ENCODE results near the gene RFX1. TPM values are rescaled to one million over a fixed set of nuclear protein-coding genes. Genes with fewer than 3 reads are reported as not detected.

Gene RFX1
- total RNA-seq, 6 experiments from 2014 or later = 2.5 to 9.3 (median 5.7) TPM

- ATAC-seq (no peak), DNase-seq (no peak)
- Histone ChIP-seq H3K4me3 (no peak overlapping the region), H3K36me3 (peaks cover 0 to 43% (median 22%) of the 10 kb centered on the region in 4 donors), H3K9me3 (no peaks in the 10 kb centered on the region), H3K4me1 (peaks cover 0 to 11% (median 0%) of the 10 kb centered on the region in 4 donors), H3K27ac (no peak overlapping the region), H3K27me3 (no peaks in the 10 kb centered on the region)
- intact Hi-C loops (cut with DNase I) = no loop called here
- TF ChIP-seq CTCF (IDR thresholded peaks at IDR 0.05) = no peak
- no peak for TF ChIP-seq POLR2A (IDR thresholded peaks at IDR 0.05)
- no CpG with 5 or more reads among the region's 11 CpGs for WGBS (ENCODE audit: insufficient coverage, low coverage, low lambda C conversion rate, missing lambda C conversion rate)
These were observed 85.6 kb downstream of the RFX1 start for GRCh38 chr19:13920524-13920923.

GRCh38 chr19:13918726-13919411, 87.3 kb downstream of the RFX1 start:
- no peak for TF ChIP-seq POLR2A (IDR thresholded peaks at IDR 0.05)
- no peak for TF ChIP-seq CTCF (IDR thresholded peaks at IDR 0.05)
- H3K36me3 ChIP-seq = peaks cover 0 to 37% (median 21%) of the 10 kb centered on the region in 4 donors
- DNase-seq (no peak), ATAC-seq (peak in 1 of 4 donors; percentile 4)
- H3K9me3 ChIP-seq = no peaks in the 10 kb centered on the region
- H3K27ac ChIP-seq = no peak overlapping the region
- peaks cover 0 to 24% (median 0%) of the 10 kb centered on the region in 4 donors for H3K4me1 ChIP-seq
- WGBS (ENCODE audit: insufficient coverage, low coverage, low lambda C conversion rate, missing lambda C conversion rate) = 99% methylated on average over 14 of the region's 34 CpGs
- intact Hi-C loops (cut with DNase I) = no loop called here
- H3K27me3 ChIP-seq = no peaks in the 10 kb centered on the region
- no peak overlapping the region for H3K4me3 ChIP-seq

GRCh38 chr19:13917888-13918406, 88.2 kb downstream of the RFX1 start:
- DNase-seq (peak; percentile 88 to 94 (median 91)), ATAC-seq (peak; percentile 87 to 97 (median 93))
- TF ChIP-seq CTCF (IDR thresholded peaks at IDR 0.05) (no peak), POLR2A (IDR thresholded peaks at IDR 0.05) (no peak)
- 47% methylated on average over 3 of the region's 14 CpGs for WGBS (ENCODE audit: insufficient coverage, low coverage, low lambda C conversion rate, missing lambda C conversion rate)
- peak overlapping the region in 2 of 3 donors; percentile 24 to 52 for H3K27ac ChIP-seq
- intact Hi-C loops (cut with DNase I) = no loop called here
- H3K9me3 ChIP-seq = no peaks in the 10 kb centered on the region
- no peaks in the 10 kb centered on the region for H3K27me3 ChIP-seq
- H3K36me3 ChIP-seq = peaks cover 0 to 34% (median 16%) of the 10 kb centered on the region in 4 donors
- H3K4me1 ChIP-seq = peaks cover 0 to 24% (median 0%) of the 10 kb centered on the region in 4 donors
- no peak overlapping the region for H3K4me3 ChIP-seq

- Histone ChIP-seq H3K4me1 (peaks cover 0 to 36% (median 0%) of the 10 kb centered on the region in 4 donors), H3K27ac (peak overlapping the region in 1 of 3 donors; percentile 34), H3K9me3 (no peaks in the 10 kb centered on the region), H3K27me3 (no peaks in the 10 kb centered on the region), H3K36me3 (peaks cover 0 to 23% (median 4%) of the 10 kb centered on the region in 4 donors), H3K4me3 (no peak overlapping the region)
- DNase-seq (no peak), ATAC-seq (peak in 2 of 4 donors; percentile 31 to 50)
- TF ChIP-seq CTCF (IDR thresholded peaks at IDR 0.05) = no peak
- no peak for TF ChIP-seq POLR2A (IDR thresholded peaks at IDR 0.05)
- intact Hi-C loops (cut with DNase I) = no loop called here
- WGBS (ENCODE audit: insufficient coverage, low coverage, low lambda C conversion rate, missing lambda C conversion rate) = 42% methylated on average over 3 of the region's 3 CpGs
These were observed 91.3 kb downstream of the RFX1 start for GRCh38 chr19:13914777-13915176.
